Calu3 (cell line): ENCODE data around the gene ENO1. TPM values are rescaled to one million over a fixed set of nuclear protein-coding genes. Genes with fewer than 3 reads are reported as not detected.
"Not testable (repeated sequence)": the region's sequence is repeated elsewhere in the genome, so short reads cannot be mapped to it uniquely, and the experiment has no call there.

Experiments
- BruUV-seq: library from RNA; stranded (reverse); fragments of 400-500 nt; replicated peaks from 2 replicates; lab custom pipeline; 2021; lab: Mats Ljungman, UMichigan
- CTCF ChIA-PET: fragments of 300-600 bp; sonication (Branson Sonifier 250); formaldehyde crosslinking; loops from one replicate; lab custom pipeline; 2022; ENCODE audit warnings: antibody characterized with exemption; lab: Charles Lee
- DNase-seq: peaks from one replicate; pipeline ENCODE4 v3.0.0; 2022
- H3K27ac Mint-ChIP-seq: one replicate; pipeline ENCODE4 v1.8.0; 2022; ENCODE audit warnings: mixed read lengths; ENCODE audit not compliant: unreplicated experiment
- H3K27me3 Mint-ChIP-seq: one replicate; pipeline ENCODE4 v1.8.0; 2022; ENCODE audit warnings: mixed read lengths; ENCODE audit not compliant: unreplicated experiment
- H3K36me3 Mint-ChIP-seq: one replicate; pipeline ENCODE4 v1.8.0; 2022; ENCODE audit warnings: mild to moderate bottlenecking, moderate library complexity, mixed read lengths; ENCODE audit not compliant: insufficient read depth, unreplicated experiment
- H3K4me1 Mint-ChIP-seq: one replicate; pipeline ENCODE4 v1.8.0; 2022; ENCODE audit warnings: mild to moderate bottlenecking, low read depth, mixed read lengths; ENCODE audit not compliant: unreplicated experiment
- H3K4me3 Mint-ChIP-seq: one replicate; pipeline ENCODE4 v1.8.0; 2022; ENCODE audit warnings: mild to moderate bottlenecking, low read depth, moderate library complexity, mixed read lengths; ENCODE audit not compliant: unreplicated experiment
- H3K9me3 Mint-ChIP-seq: one replicate; pipeline ENCODE4 v1.8.0; 2022; ENCODE audit warnings: low read depth, mixed read lengths; ENCODE audit not compliant: unreplicated experiment
- CTCF ChIP-seq: fragments of 200-600 bp; IDR thresholded peaks from one replicate; pipeline ENCODE4 v1.8.0; 2022; ENCODE audit warnings: antibody characterized with exemption; ENCODE audit not compliant: unreplicated experiment
- intact Hi-C: fragments of 100-400 bp; cut with micrococcal nuclease; formaldehyde crosslinking; loops from one replicate; pipeline ENCODE4 v1.10.0; 2022; ENCODE audit not compliant: unreplicated experiment
- total RNA-seq: library from RNA; stranded (reverse); gene quantifications from 2 replicates; pipeline ENCODE4 v1.2.3, GENCODE V29; 2022

The ENO1 gene
- total RNA-seq, 1 experiment from 2014 or later = 1,003 TPM

DNA sequence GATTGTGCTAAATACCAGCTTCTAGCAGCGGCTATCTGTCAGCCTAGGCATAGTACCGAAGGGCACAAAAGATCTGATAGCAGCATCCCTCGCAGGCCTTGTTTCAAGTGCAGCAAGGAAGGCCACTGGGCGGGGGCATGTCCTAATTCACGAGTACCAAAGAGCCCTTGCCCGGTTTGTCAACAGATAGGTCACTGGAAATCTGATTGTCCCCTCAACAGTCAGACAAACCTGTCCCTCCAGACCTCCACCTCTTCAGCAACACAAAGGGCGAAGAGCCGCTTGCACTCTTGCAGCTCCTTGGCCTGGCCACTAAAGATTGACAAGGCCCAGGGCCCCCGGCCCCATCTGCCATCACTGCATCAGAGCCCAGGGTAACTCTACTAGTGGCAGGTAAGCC is 44.5 kb upstream of the ENO1 start:
- no peaks in the 10 kb centered on the region for H3K9me3 Mint-ChIP-seq
- CTCF ChIA-PET = no interaction called here
- no peaks in the 10 kb centered on the region for H3K36me3 Mint-ChIP-seq
- H3K27ac Mint-ChIP-seq = no peak overlapping the region
- no peak for DNase-seq
- H3K27me3 Mint-ChIP-seq = peaks cover 18% of the 10 kb centered on the region
- no peak for TF ChIP-seq CTCF
- intact Hi-C loops = loop anchor here (10.0 kb wide), 1 partner anchor 172 kb away; no protein-coding TSS in a partner anchor
- no peak overlapping the region for H3K4me3 Mint-ChIP-seq
- no TSS peak for BruUV-seq
- H3K4me1 Mint-ChIP-seq = no peaks in the 10 kb centered on the region

DNA sequence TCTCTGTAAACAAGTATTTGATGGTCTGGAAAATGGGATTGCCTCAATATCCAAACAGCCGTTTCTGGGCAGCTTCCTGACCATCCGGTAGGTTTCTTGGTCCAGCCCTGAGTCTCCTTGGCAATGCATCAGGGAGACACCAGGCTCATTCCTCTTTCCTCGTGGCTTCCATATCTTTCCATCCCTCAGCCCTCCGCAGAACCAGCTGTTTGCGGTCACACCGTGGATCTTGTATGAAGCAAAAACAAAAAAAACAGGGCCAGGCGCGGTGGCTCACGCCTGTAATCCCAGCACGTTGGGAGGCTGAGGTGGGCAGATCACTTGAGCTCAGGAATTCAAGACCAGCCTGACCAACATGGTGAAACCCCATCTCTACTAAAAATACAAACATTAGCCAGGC is 39.0 kb upstream of the ENO1 start:
- H3K27me3 Mint-ChIP-seq = peaks cover 17% of the 10 kb centered on the region
- H3K4me1 Mint-ChIP-seq, H3K9me3 Mint-ChIP-seq, BruUV-seq, H3K27ac Mint-ChIP-seq, H3K4me3 Mint-ChIP-seq, intact Hi-C loops, H3K36me3 Mint-ChIP-seq, DNase-seq: not testable (repeated sequence)
- CTCF ChIA-PET = interaction anchor here (1.0 to 1.4 kb wide), 5 partner anchors 10 to 184 kb away, joined by 3 to 10 read pairs (median 4); no protein-coding TSS in a partner anchor

DNA sequence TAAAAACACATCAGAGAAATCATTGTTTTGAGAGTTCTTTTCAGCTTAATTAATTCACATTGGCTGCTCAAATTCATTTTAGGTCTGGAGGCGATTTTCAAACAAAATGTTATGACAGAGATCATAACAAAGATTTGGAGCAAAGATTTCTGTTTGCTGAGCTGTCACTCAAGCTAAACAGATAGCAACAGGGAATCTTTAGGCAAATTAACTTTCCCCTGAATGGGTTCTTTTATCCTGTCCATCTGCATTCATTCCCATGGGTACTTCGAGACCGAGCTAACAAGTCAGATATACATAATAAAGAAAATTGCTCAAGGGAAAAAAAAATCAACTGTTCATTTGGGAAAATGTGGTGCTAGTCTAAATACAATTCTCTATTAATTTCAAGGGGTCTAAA is 37.0 kb upstream of the ENO1 start:
- Mint-ChIP-seq H3K4me3 (no peak overlapping the region), H3K4me1 (no peaks in the 10 kb centered on the region), H3K27me3 (no peaks in the 10 kb centered on the region), H3K27ac (no peak overlapping the region), H3K9me3 (no peaks in the 10 kb centered on the region), H3K36me3 (no peaks in the 10 kb centered on the region)
- intact Hi-C loops = no loop called here
- no peak for DNase-seq
- no TSS peak for BruUV-seq
- CTCF ChIA-PET = interaction anchor here (0.9 kb wide), 1 partner anchor 90 kb away, joined by 5 read pairs; no protein-coding TSS in a partner anchor
- TF ChIP-seq CTCF = no peak

- Mint-ChIP-seq H3K4me3 (no peak overlapping the region), H3K36me3 (no peaks in the 10 kb centered on the region), H3K27ac (no peak overlapping the region), H3K9me3 (peaks cover 4% of the 10 kb centered on the region), H3K27me3 (no peaks in the 10 kb centered on the region), H3K4me1 (no peaks in the 10 kb centered on the region)
- CTCF ChIA-PET = interaction anchor here (0.6 to 1.5 kb wide), 3 partner anchors 91 to 187 kb away, joined by 5 to 9 read pairs (median 5); no protein-coding TSS in a partner anchor
- DNase-seq = no peak
- no peak for TF ChIP-seq CTCF
- intact Hi-C loops = no loop called here
- no TSS peak for BruUV-seq
Observed at GRCh38 chr1:8914466-8914865, 36.0 kb upstream of the ENO1 start.

- H3K36me3 Mint-ChIP-seq = no peaks in the 10 kb centered on the region
- H3K4me3 Mint-ChIP-seq = no peak overlapping the region
- no peaks in the 10 kb centered on the region for H3K27me3 Mint-ChIP-seq
- intact Hi-C loops = no loop called here
- H3K27ac Mint-ChIP-seq = no peak overlapping the region
- peaks cover 4% of the 10 kb centered on the region for H3K9me3 Mint-ChIP-seq
- no peak for DNase-seq
- CTCF ChIA-PET = interaction anchor here (0.5 kb wide), 1 partner anchor 38 kb away, joined by 3 read pairs; no protein-coding TSS in a partner anchor
- TF ChIP-seq CTCF = no peak
- no TSS peak for BruUV-seq
- peaks cover 3% of the 10 kb centered on the region for H3K4me1 Mint-ChIP-seq
Observed at GRCh38 chr1:8913457-8913856, 35.0 kb upstream of the ENO1 start.
